ENCODE data around the gene GK2. TPM values are rescaled to one million over a fixed set of nuclear protein-coding genes. Genes with fewer than 3 reads are reported as not detected.

GK2 gene
- total RNA-seq, 2 experiments from 2014 or later = not detected

GRCh38 chr4:79413032-79413885, 5.2 kb upstream of the GK2 start:
- CTCF ChIA-PET = no interaction called here
- no peaks in the 10 kb centered on the region for H3K4me1 Mint-ChIP-seq
- H3K36me3 Mint-ChIP-seq = no peaks in the 10 kb centered on the region
- H3K9me3 Mint-ChIP-seq (ENCODE audit: low read depth) = no peaks in the 10 kb centered on the region
- DNase-seq = no peak
- H3K27ac Mint-ChIP-seq = no peak overlapping the region
- no peak overlapping the region for H3K4me3 Mint-ChIP-seq
- H3K27me3 Mint-ChIP-seq = no peaks in the 10 kb centered on the region
- ATAC-seq = no peak

GRCh38 chr4:79404666-79405065, 3.4 kb downstream of the GK2 start:
- H3K4me1 Mint-ChIP-seq = no peaks in the 10 kb centered on the region
- CTCF ChIA-PET = no interaction called here
- H3K27ac Mint-ChIP-seq = no peak overlapping the region
- no peaks in the 10 kb centered on the region for H3K27me3 Mint-ChIP-seq
- DNase-seq (no peak), ATAC-seq (no peak)
- no peaks in the 10 kb centered on the region for H3K36me3 Mint-ChIP-seq
- no peaks in the 10 kb centered on the region for H3K9me3 Mint-ChIP-seq (ENCODE audit: low read depth)
- H3K4me3 Mint-ChIP-seq = no peak overlapping the region

DNA sequence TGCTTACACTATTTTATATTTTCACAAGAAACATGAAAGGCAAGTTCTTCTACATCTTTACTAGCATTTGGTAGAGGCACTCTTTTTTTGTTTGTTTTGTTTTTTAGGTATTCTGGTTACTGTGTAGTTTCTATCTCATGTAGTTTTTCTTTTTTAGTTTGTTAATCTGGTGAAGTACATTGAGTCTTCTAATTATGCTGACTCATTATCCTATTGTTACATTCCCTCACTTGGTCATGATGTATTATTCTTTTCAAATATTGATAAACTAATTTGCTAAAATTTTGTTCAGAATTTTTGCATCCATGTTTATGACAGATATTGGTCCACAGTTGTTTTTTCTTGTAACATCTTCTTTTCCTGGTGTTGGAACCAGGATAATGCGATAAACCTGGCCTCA, 4.7 kb downstream of the GK2 start:
- Mint-ChIP-seq H3K27me3 (no peaks in the 10 kb centered on the region), H3K4me3 (no peak overlapping the region), H3K9me3 (ENCODE audit: low read depth) (no peaks in the 10 kb centered on the region), H3K27ac (no peak overlapping the region), H3K36me3 (no peaks in the 10 kb centered on the region), H3K4me1 (no peaks in the 10 kb centered on the region)
- DNase-seq (no peak), ATAC-seq (no peak)
- CTCF ChIA-PET = no interaction called here

DNA sequence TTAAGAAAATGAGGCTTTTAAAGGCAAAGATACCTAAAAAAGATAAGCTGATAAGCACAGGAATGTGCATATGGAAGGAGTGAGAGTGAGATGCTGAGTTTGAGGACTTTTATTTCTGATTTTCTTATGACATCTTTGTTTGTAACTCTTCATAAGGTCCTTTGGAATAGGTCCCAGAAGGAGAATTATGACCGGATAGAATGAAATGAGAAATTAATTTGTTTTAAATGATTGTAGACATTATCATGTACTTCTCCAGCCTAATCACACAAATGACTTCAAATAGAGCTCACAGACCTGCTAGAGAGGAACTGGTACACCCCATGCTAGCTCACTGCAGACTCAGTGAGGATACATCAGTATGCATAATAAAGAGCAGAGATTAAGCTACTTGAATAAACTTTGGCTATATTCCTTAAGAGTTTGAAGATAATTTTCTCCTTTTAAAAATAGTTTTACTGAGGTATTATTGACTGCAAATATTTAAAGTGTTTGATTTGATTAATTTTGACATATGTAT, 5.6 kb downstream of the GK2 start:
- no peak overlapping the region for H3K4me3 Mint-ChIP-seq
- CTCF ChIA-PET = no interaction called here
- ATAC-seq (no peak), DNase-seq (no peak)
- H3K27me3 Mint-ChIP-seq = no peaks in the 10 kb centered on the region
- H3K36me3 Mint-ChIP-seq = no peaks in the 10 kb centered on the region
- no peaks in the 10 kb centered on the region for H3K9me3 Mint-ChIP-seq (ENCODE audit: low read depth)
- no peaks in the 10 kb centered on the region for H3K4me1 Mint-ChIP-seq
- H3K27ac Mint-ChIP-seq = no peak overlapping the region

DNA sequence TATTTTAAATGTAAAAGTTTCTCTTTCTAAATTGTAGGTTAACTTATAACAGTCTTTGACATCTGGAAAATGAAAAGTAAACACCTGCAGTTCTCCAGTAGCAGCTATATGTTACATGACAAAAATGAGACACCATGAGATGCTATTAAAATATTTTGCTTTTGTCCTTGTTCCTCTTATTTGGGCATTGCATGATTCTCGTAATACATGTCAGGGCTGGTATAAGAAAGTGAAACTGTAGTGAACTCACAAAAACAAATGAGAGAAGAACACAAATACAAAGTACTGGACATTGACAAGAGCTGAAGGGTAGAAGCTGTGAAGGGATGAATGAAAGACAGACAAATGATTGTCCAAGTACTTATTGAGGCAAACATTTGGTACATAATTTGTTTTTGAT, 9.0 kb downstream of the GK2 start:
- Mint-ChIP-seq H3K27ac (no peak overlapping the region), H3K4me1 (no peaks in the 10 kb centered on the region), H3K27me3 (no peaks in the 10 kb centered on the region), H3K4me3 (no peak overlapping the region), H3K9me3 (ENCODE audit: low read depth) (no peaks in the 10 kb centered on the region), H3K36me3 (no peaks in the 10 kb centered on the region)
- CTCF ChIA-PET = no interaction called here
- DNase-seq = no peak
- no peak for ATAC-seq

DNA sequence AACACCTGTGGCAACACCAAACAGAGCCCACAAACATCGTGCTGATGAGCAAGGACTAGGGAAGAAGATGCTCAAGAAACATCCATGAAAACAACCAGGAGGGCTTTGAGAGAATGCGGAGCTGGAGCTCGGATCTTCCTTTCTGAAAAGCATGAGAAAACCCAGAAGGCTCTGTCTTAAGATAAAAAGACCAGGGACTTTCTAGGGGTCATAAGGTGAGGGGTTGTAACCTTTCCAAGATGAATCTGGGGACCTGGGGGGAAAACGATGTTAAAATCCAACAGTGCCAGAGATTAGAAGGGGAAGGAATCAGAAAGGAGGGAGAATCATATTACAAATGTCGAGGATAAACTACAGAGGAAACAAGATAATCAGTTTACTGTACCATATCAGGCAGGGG, 10.1 kb downstream of the GK2 start:
- DNase-seq (no peak), ATAC-seq (no peak)
- Mint-ChIP-seq H3K27ac (no peak overlapping the region), H3K4me3 (no peak overlapping the region), H3K9me3 (ENCODE audit: low read depth) (no peaks in the 10 kb centered on the region), H3K36me3 (no peaks in the 10 kb centered on the region), H3K27me3 (no peaks in the 10 kb centered on the region), H3K4me1 (no peaks in the 10 kb centered on the region)
- CTCF ChIA-PET = no interaction called here

DNA sequence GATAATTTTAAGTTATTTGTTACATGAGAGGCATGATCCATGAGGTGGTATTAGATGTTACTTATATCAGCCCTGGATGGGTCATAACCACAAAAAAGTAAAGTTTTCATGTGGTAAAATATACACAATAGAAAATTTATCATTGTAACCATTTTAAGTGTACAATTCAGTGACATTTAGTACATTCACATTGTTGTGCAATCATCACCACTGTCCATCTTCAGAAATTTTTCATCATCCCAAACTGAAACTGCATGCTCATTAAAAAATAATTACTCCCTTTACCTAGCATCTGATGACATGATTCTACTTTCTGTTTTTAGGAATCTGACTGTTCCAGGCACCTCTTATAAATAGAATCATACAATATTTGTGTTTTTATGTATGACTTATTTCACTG, 11.2 kb downstream of the GK2 start:
- H3K9me3 Mint-ChIP-seq (ENCODE audit: low read depth) = no peaks in the 10 kb centered on the region
- no peaks in the 10 kb centered on the region for H3K36me3 Mint-ChIP-seq

GRCh38 chr4:79395841-79396240, 12.2 kb downstream of the GK2 start:
- H3K4me3 Mint-ChIP-seq = no peak overlapping the region
- CTCF ChIA-PET = no interaction called here
- ATAC-seq = no peak
- H3K4me1 Mint-ChIP-seq = no peaks in the 10 kb centered on the region
- no peaks in the 10 kb centered on the region for H3K36me3 Mint-ChIP-seq
- DNase-seq = no peak
- no peak overlapping the region for H3K27ac Mint-ChIP-seq
- no peaks in the 10 kb centered on the region for H3K9me3 Mint-ChIP-seq (ENCODE audit: low read depth)
- no peaks in the 10 kb centered on the region for H3K27me3 Mint-ChIP-seq

More for the DNA sequence above, 11.2 kb downstream of the GK2 start:
- DNase-seq (no peak), ATAC-seq (no peak)
- no peaks in the 10 kb centered on the region for H3K4me1 Mint-ChIP-seq
- no peak overlapping the region for H3K27ac Mint-ChIP-seq
- CTCF ChIA-PET = no interaction called here
- no peaks in the 10 kb centered on the region for H3K27me3 Mint-ChIP-seq
- no peak overlapping the region for H3K4me3 Mint-ChIP-seq

DNA sequence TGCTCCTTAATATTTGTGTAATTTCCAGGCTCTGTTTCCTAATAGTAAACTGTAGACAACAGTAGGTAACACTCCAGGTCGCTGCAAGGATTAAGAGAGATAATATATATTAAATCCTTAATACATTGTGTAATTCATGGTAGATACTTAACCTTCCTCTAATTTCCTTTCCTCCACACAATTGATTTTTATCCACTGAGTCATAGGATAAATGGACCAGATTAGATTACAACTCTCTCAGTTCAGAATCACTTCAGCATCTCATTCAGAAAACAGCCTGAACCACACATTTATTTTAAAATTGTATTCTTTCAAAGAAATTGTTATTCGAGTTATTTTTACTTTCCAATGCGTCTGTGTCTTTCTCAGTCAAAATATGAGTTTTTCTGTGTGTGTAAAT, 17.1 kb downstream of the GK2 start:
- Mint-ChIP-seq H3K27ac (no peak overlapping the region), H3K27me3 (no peaks in the 10 kb centered on the region), H3K36me3 (no peaks in the 10 kb centered on the region), H3K4me1 (no peaks in the 10 kb centered on the region), H3K4me3 (no peak overlapping the region), H3K9me3 (ENCODE audit: low read depth) (no peaks in the 10 kb centered on the region)
- ATAC-seq (no peak), DNase-seq (no peak)
- CTCF ChIA-PET = no interaction called here

GRCh38 chr4:79385641-79386040, 22.4 kb downstream of the GK2 start:
- Mint-ChIP-seq H3K9me3 (ENCODE audit: low read depth) (no peaks in the 10 kb centered on the region), H3K4me3 (no peak overlapping the region), H3K27me3 (no peaks in the 10 kb centered on the region), H3K4me1 (no peaks in the 10 kb centered on the region), H3K27ac (no peak overlapping the region), H3K36me3 (no peaks in the 10 kb centered on the region)
- CTCF ChIA-PET = interaction anchor here (1.6 kb wide), 1 partner anchor 16 kb away, joined by 3 read pairs; no protein-coding TSS in a partner anchor
- no peak for DNase-seq
- ATAC-seq = no peak

- H3K9me3 Mint-ChIP-seq (ENCODE audit: low read depth) = no peaks in the 10 kb centered on the region
- CTCF ChIA-PET = no interaction called here
- H3K27ac Mint-ChIP-seq = no peak overlapping the region
- no peaks in the 10 kb centered on the region for H3K36me3 Mint-ChIP-seq
- H3K27me3 Mint-ChIP-seq = no peaks in the 10 kb centered on the region
- H3K4me3 Mint-ChIP-seq = no peak overlapping the region
- ATAC-seq = no peak
- no peak for DNase-seq
- H3K4me1 Mint-ChIP-seq = no peaks in the 10 kb centered on the region
Observed at GRCh38 chr4:79381161-79381560, 26.9 kb downstream of the GK2 start.

DNA sequence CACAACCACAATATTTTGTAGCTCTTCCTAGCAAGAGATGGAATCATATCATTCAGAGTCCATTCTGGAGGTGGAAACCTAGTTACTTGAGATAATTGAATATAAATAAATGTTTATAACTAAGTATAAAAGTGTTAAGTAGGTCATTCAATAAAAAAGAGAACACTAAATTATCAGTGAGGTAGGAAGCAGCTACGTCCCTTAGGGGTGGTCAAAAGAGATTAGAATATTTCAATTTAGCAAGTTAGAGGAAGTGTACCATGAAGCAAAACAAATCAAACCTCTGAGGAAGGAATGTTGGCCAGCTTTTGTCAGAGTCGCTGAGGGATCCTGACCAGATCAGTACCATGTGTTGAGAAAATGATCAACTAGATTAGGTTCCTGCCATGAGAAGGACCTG, 38.0 kb downstream of the GK2 start:
- CTCF ChIA-PET = no interaction called here
- Mint-ChIP-seq H3K27ac (no peak overlapping the region), H3K36me3 (no peaks in the 10 kb centered on the region), H3K4me1 (no peaks in the 10 kb centered on the region), H3K4me3 (no peak overlapping the region), H3K27me3 (no peaks in the 10 kb centered on the region), H3K9me3 (ENCODE audit: low read depth) (no peaks in the 10 kb centered on the region)
- ATAC-seq (no peak), DNase-seq (no peak)

DNA sequence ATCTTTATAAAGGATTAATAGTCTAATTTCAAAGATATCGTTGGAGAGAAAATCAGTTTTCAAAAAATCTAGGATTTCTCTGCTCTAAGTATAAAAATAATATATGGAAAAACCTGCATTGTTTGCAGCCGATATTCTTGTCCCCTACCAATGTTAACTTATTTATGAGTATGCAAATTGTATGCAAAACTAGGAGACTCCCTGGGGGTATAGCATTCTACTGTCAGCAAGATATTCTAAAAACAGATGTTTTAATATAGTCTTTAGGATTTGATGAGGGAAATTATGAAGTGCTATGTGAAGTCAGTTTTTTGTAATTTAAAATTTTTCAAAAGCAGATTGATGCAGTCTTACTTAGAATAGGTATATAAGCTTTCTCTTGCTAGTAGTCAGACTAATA, 40.9 kb downstream of the GK2 start:
- Mint-ChIP-seq H3K9me3 (ENCODE audit: low read depth) (no peaks in the 10 kb centered on the region), H3K4me1 (no peaks in the 10 kb centered on the region), H3K27me3 (no peaks in the 10 kb centered on the region), H3K36me3 (no peaks in the 10 kb centered on the region), H3K27ac (no peak overlapping the region), H3K4me3 (no peak overlapping the region)
- DNase-seq (no peak), ATAC-seq (no peak)
- CTCF ChIA-PET = no interaction called here

DNA sequence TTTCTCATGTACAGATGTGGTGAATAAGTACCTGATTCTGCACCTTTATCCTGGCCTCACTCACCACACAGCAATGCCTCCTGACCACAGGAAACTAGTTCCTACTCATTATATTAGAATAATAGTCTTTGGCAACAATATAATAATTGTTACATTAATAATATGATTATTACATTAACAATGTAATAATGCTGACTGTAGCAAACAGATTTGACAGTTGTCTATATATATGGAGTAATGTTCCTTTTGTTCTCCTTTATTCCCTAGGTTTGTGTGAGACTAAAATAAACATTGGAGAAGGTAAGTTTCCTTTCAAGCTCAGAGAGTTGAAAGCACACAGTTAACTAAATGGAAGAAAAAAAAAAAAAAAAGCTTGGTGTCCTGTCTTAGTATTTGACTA, 41.6 kb downstream of the GK2 start:
- H3K4me3 Mint-ChIP-seq = no peak overlapping the region
- CTCF ChIA-PET = no interaction called here
- no peaks in the 10 kb centered on the region for H3K36me3 Mint-ChIP-seq
- ATAC-seq = no peak
- H3K9me3 Mint-ChIP-seq (ENCODE audit: low read depth) = no peaks in the 10 kb centered on the region
- no peaks in the 10 kb centered on the region for H3K27me3 Mint-ChIP-seq
- no peaks in the 10 kb centered on the region for H3K4me1 Mint-ChIP-seq
- no peak overlapping the region for H3K27ac Mint-ChIP-seq
- no peak for DNase-seq

Data from activated CD8-positive, alpha-beta memory T cell treated with anti-CD3 and anti-CD28 coated beads, Interleukin-2, amount 10 ng/mL, durations not matched to agents 7 days and 5 days (primary cell).